Measurements from ENCODE around the gene TRMU.

GRCh38 chr22:46335201-46336118, at the start of gene TRMU:
- TF ChIP-seq, protein P1, sequence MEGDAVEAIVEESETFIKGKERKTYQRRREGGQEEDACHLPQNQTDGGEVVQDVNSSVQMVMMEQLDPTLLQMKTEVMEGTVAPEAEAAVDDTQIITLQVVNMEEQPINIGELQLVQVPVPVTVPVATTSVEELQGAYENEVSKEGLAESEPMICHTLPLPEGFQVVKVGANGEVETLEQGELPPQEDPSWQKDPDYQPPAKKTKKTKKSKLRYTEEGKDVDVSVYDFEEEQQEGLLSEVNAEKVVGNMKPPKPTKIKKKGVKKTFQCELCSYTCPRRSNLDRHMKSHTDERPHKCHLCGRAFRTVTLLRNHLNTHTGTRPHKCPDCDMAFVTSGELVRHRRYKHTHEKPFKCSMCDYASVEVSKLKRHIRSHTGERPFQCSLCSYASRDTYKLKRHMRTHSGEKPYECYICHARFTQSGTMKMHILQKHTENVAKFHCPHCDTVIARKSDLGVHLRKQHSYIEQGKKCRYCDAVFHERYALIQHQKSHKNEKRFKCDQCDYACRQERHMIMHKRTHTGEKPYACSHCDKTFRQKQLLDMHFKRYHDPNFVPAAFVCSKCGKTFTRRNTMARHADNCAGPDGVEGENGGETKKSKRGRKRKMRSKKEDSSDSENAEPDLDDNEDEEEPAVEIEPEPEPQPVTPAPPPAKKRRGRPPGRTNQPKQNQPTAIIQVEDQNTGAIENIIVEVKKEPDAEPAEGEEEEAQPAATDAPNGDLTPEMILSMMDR (IDR thresholded peaks at IDR 0.05) = peak in 2 of 6 experiments; percentile 8 to 28
- peak in 1 of 4 donors; percentile 83 for TF ChIP-seq POLR2A (IDR thresholded peaks at IDR 0.05)
